ENCODE results near the gene THEMIS2. TPM values are rescaled to one million over a fixed set of nuclear protein-coding genes. Genes with fewer than 3 reads are reported as not detected.

THEMIS2 gene
- total RNA-seq, 1 donor from 2014 or later = 13.0 TPM

DNA sequence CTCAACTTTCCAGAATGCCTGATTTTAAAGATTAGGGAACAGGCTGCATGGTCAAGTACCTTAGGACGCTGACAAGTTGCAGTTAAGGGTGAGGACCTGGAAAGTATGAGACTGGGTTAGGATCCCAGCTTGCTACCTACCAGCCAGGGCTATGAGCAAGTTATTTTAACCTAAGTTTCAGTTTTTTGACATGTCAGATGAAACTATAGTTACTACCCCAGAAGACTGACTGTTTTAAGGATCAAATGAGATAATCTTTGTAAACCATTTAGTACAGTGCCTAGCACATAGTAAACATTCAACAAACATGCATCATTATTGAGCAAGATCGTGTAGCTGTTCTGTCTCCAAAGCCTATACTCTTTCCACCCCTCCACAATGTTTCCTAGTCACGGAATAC is 14.4 kb downstream of the THEMIS2 start:
- DNase-seq = no peak

DNA sequence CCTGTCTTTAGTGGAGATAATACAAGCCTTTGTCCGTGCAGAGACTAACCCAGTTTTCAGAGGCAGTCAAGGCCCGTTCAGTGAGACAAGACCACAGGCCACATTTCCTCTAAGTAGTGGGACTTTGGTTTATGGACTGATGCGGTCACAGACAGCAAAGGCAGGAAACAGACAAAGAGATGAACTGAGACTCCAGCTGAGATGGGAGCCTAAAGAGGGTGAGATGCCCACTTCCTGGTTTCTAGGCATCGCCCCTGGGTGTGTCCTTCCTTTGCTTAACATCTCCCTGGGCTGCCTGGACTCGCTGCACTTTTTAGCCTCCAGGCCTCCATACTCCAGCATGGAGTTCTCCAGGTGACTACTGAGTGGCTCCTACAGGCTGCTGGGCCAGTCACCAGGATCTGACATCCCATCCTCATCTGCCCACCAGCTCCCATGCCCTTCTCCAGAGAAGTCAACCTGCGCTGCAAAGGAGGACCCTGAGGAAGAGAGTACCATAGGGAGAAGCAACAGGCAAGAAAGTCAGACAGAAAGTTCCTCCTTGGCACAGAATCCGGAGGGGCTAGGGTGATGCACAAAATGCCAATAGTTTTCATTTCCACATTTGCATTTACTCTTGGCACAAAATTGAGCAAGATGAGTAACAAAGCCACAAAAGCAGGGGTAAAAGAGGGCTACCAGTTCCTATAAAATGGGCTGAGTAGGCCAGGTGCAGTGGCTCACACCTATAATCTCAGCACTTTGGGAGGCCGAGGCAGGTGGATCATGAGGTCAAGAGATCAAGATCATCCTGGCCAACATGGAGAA is 15.1 kb downstream of the THEMIS2 start:
- DNase-seq = no peak

DNA sequence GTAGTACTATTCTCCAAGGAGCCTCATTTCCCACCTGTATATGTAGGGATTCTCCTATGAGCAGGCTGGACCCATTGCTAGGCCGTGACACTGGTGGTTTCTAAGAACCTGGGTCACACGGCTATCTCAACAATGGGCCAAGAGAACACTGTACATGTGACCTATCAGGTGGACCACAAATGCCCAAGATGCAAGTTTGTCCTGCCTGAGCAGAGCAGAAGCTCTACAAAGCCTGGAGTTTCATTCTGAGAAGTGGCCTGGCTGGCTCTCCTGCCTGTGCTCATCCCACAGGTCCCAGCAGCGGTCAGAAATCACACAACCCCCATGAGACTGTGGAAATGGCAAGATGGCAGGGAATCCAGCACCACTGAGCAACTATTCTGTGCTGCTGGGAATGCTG is 17.2 kb downstream of the THEMIS2 start:
- DNase-seq = no peak

DNA sequence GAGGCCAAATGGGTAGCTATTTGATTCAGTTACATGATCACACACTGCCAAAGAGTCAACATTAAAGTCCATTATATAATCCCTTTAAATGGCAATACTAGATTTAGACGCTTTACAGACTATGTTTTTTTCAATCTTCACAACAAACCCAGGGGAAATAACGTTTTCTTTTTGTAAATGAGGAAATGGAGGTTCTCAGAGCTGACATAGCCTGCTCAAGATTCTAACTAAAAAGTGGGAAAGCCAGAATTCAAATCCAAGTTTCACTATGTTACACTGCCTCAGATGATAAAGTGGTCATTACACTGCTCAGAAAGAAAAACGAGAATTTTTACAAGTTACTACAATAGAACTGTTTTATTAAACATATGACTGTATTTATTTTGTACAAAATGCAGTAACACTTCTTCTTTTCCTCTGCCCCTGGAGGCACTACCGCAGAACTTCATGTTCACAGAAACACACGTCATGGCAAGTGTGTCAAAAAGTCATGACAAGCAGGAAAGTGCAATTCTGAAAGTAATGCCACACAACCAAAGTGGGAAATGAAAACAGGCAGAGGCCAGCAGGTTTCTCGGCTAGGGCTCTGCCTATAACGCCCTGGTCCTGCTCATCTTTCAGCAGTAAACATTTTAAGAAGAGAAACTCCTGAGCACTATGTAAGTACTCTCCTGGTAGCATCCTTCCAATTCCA is 19.0 kb downstream of the THEMIS2 start:
- no peak for DNase-seq

DNA sequence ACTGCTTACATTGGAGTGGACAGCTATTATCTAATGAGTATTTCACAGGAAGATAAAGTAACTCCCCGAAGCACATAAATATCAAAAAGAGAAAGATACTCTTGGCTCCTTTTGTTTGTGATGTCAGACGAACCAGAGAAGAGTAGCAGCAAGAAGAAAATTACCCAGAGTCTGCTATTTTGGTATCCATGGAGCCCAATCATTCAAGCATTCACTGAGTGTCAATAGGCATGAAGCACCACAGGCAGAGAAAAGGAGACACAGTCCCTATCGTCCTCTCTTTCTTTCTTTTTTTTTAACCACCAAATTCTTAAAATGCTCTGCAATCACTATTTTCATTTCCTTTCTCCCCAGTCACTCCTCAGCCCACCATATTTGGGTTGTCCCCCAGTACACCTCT is 22.2 kb downstream of the THEMIS2 start:
- DNase-seq = no peak

DNA sequence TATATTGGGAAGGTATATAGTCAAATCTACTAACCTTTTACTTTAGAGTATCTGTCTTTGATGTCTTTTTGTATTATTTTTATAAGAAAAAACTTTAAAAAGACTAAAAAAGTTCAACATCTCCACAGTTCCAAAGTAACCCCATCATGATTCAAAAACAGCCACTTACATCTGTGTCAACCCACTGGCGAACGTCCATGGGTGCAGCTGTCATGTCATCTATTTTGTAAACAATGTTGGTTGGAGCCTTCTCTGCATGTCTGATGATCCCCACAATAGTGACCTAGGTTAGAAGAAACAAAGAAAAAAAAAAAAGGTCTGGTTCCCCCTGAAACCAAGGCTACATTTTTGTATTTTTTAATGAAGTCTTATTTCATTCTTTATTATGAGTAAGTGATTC is 34.4 kb downstream of the THEMIS2 start:
- DNase-seq = no peak

DNA sequence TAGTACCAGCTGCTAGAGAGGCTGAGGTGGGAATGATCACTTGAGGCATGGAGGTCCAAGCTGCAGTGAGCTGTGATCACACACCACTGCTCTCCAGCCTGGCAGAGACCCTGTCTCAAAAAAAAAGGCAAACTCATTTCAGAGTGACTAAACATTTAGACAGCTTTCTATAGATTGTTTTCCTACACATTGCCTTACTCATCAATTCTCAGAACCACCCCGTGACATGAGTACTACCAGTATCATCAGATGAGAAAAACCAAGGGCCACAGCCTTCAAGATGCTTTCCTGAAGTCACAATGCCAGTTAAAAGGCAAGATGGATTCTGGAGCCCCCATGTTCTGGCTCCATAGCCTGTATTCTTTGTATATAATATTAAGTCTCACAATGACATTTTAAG is 40.1 kb downstream of the THEMIS2 start:
- DNase-seq = no peak

DNA sequence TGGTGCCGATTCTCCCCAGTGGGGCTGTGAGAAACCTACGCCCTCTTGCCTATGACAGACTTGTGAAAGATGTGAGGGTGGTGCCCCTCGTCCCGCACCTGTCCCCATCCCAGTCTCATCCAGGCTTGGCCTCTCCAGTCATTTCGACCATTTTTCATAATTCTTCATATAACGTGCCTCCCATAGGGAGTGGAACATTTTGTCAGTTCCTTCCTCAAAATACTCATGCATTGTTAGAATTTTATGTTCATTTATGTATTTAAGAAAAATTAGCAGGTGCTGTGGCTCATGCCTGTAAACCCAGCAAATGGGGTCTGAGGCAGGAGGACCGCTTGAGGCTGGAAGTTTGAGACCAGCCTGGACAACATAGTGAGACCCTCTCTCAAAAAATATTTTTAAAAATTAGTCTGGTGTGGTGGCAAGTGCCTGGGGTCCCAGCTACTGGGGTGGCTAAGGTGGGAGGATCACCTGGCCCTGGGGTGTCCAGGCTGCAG is 42.8 kb downstream of the THEMIS2 start:
- no peak for DNase-seq

DNA sequence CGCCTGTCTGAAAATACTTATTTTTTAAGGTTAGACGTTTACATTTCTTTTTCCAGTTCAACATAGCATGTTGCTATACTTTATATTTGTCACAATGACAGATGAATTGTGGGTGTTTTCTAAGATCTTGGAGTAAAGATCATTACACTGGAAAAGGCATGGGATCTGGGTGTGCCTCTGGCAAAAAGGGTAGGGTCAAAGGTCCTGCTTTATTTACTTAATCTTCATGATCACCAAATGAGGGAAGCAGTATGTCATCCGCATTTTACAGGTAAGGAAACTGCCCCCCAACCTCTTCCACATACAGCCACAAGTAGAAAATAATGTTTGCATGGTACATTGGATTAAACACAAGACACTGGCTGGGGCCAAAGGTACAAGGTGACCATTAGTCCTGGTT is 49.9 kb downstream of the THEMIS2 start:
- DNase-seq = no peak

DNA sequence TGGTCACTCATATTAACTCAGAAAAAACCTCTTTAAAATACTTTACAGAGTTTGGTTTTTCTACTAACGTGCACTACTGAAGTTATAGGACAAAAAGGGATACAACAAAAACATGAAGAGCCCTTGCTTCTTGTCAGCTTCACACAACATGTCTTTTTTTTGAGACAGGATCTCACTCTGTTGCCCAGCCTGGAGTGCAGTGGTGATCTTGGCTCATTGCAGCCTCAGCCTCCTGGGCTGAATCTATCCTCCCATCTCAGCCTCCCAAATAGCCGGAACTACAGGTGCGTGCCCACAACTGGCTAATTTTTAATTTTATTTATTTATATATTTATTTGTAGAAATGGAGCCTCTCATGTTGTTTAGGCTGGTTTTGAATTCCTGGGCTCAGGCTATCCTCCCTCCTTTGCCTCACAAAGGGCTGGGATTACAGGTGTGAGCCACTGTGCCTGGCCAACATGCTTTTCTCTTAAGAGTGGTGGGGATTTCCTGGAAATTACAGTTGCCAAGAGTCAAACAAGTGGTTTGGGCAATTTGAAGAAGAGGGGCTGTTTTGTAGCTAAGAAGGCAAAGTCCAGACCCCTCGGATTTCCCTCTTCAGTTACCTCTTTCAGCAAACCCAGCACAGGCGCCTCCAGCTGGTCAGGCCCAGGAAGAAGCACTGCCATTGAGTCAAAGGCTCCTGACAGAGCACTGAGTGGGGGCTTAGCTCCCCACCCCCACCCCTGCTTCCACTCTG is 56.0 kb downstream of the THEMIS2 start:
- DNase-seq = no peak

DNA sequence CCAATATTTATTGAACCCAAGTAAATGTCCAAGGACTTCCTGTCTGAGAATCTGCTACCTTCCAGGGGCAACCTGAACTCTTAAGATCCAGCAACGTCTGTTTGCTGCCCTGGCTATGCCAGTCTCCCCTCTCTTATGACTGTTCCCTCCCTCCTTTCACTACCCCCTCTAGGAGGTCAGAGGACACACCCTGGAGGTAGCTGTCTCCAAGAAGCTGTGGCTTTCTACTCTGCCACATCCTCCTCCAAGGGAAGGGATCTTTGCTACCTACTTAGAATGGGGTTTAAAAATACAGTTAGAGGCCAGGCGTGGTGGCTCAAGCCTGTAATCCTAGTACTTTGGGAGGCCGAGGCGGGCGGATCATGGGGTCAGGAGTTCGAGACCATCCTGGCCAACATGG is 58.8 kb downstream of the THEMIS2 start:
- no peak for DNase-seq

DNA sequence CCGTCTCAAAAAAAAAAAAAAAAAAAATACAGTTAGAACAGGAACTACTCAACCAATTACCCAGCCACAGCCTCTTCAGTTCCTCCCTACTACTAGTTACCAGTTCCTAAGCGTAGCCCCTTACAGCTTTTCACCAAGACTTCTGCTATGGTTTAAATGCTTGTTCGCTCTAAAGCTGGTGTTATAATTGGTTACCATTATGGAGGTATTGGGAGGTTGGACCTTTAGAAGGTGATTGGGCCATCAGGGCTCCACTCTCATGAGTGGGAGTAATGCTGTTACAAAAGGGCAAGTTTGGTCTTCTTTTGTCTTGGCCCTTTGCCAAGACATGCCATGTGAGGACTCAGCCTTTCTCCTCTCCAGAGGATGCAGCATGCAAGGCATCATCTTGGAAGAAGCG is 59.4 kb downstream of the THEMIS2 start:
- DNase-seq = no peak

DNA sequence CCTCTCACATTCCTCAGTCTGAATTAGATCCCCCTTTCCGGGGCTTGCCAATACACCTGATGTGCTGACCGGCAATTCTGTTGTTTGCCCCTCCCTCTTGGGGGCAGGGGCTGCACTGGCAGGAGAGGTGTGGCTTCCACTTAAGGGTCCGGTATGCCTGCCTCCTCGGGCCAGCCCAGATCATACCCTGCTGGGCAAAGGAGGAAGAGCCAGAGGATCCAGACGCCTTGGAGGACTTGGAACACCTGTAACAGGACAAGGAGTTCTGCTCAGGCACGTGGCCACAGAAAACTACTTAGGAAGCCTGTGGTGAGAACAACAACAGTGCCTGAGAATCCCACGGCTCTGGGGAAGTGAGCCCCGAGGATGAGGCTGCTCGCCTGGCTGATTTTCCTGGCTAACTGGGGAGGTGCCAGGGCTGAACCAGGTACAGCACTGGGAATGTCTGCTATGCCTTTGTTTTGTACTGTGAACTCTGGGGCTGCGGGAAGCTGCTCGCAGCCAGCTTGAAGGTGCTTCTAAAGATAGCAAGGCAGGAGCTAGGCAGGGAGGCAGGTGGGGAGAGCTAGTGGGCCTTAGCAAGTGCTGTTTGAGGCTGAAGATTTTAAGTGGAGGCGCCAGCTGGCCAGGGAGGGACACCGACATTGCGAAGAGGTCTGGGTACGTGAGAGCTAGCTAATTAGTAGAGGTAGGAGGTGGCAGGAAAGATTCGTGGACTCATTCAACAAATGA is 62.6 kb downstream of the THEMIS2 start, which contains the start of gene SMPDL3B:
Gene SMPDL3B (plus strand): TSS at position 183 of the 732 bp plus-strand sequence. CDS start 184 bp downstream, at position 367.
- DNase-seq = no peak

DNA sequence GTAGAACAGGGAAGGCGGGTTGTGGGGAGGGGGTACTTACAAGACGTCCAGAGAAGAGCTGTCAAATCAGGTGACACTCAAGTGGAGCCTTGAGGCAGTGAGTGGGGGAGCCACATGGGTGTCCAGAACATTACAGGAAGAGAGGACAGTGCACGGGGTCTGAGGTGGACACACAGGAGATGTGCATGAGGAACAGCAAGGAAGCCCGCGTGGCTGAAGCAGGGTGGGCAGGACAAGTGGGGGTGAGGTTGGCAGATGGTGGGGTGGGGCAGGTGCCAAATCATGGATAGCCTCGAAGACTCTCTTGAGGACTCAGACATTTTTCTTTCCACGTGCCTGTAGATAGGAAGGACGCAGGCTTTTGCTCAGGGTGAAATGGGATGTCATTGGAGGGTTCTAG is 63.4 kb downstream of the THEMIS2 start:
- DNase-seq = no peak

Small RNA genes lying within 50 kb of the gene (small RNA-seq; reads per million reads assigned to genes)
- gene RNU6-1245P (ENCODE audit: low replicate concordance) = not detected
- gene SCARNA1 (ENCODE audit: low replicate concordance) = 19.4 reads per million, percentile 94 among the genes with 10 or more reads in this experiment

Other genes with a start within 250 kb of the THEMIS2 start
- gene FGR, start 237.4 kb upstream of the THEMIS2 start, total RNA-seq = 9.6 TPM
- gene IFI6, start 200.4 kb upstream of the THEMIS2 start, total RNA-seq = 23.8 TPM
- gene FAM76A, start 146.6 kb upstream of the THEMIS2 start, total RNA-seq = 10.9 TPM
- 46.0 TPM for gene STX12, start 99.3 kb upstream of the THEMIS2 start, total RNA-seq
- gene PPP1R8, start 41.8 kb upstream of the THEMIS2 start, total RNA-seq = 31.9 TPM
- 44.4 TPM for gene RPA2, start 42.0 kb downstream of the THEMIS2 start, total RNA-seq
- 1.6 TPM for gene SMPDL3B, start 62.5 kb downstream of the THEMIS2 start, total RNA-seq
- 1.9 TPM for gene XKR8, start 87.4 kb downstream of the THEMIS2 start, total RNA-seq
- 10.9 TPM for gene EYA3, start 216.1 kb downstream of the THEMIS2 start, total RNA-seq

Data from skin of body (tissue), 3 donors.